ENCODE data around the gene ACRV1. TPM values are rescaled to one million over a fixed set of nuclear protein-coding genes. Genes with fewer than 3 reads are reported as not detected.

ACRV1 gene
- total and polyA plus RNA-seq, 2 of the 4 experiments (the other 2 are of a cell fraction), result not detected

DNA sequence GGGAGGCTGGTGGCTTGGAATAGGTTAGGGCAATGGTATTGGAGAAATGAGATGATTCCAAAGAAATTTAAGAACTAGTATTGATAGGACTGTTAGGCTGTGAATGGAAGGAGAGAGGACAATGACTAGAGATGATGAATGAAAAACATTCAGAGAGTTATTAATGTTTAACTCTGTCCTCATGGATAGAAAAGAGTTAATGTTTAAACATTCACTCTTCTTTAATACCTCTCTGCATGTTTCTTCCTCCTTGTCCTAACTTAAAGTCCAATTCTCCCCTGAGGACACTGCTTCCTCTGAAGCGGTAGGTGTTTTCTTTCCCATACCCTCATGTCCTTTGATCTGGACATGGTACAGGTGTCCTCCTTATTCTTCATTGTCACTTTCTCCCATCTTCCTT lies 42.3 kb downstream of the ACRV1 start:
- Histone ChIP-seq H3K56ac (ENCODE audit: extremely low read depth, insufficient read depth, low read length) (no peak overlapping the region), H2AK5ac (ENCODE audit: low read depth, low read length) (no peak overlapping the region), H2AK9ac (replicated peaks; ENCODE audit: low read depth, low read length, poor library complexity) (no peak overlapping the region), H3K27me3 (ENCODE audit: control insufficient read depth, insufficient read depth, low read length) (no peaks in the 10 kb centered on the region), H2AFZ (replicated peaks; ENCODE audit: low read length, poor library complexity) (no peak overlapping the region), H4K5ac (ENCODE audit: low read depth, low read length) (no peak overlapping the region), H4K91ac (ENCODE audit: insufficient read depth, low read depth, low read length) (no peak overlapping the region), H2BK15ac (ENCODE audit: low read depth, low read length) (no peak overlapping the region), H2BK5ac (ENCODE audit: low read depth, low read length, poor library complexity, severe bottlenecking) (no peak overlapping the region), H3K4me2 (ENCODE audit: low read depth, low read length) (no peak overlapping the region), H3K9ac (ENCODE audit: low read depth, low read length) (no peak overlapping the region), H3K9me3 (ENCODE audit: control insufficient read depth, insufficient read depth, low read length) (no peaks in the 10 kb centered on the region), H3K4ac (ENCODE audit: low read depth, low read length) (no peak overlapping the region), H3K4me1 (ENCODE audit: control insufficient read depth, insufficient read depth, low read length) (no peaks in the 10 kb centered on the region), H3K27ac (ENCODE audit: insufficient read depth, low read length) (no peak overlapping the region), H4K20me1 (ENCODE audit: insufficient read depth, low read length) (no peaks in the 10 kb centered on the region), H3K9me1 (ENCODE audit: insufficient read depth, low read length) (no peaks in the 10 kb centered on the region), H3K36me3 (ENCODE audit: control insufficient read depth, insufficient read depth, low read length) (peaks cover 16% of the 10 kb centered on the region), H3K79me1 (ENCODE audit: low read depth in 1 of 2, low read length in 2 of 2) (peaks cover 0 to 5% of the 10 kb centered on the region in 2 experiments; a peak in 3 of 4 replicates), H2BK20ac (ENCODE audit: low read depth, low read length) (no peak overlapping the region), H2BK120ac (ENCODE audit: low read depth, low read length) (no peak overlapping the region), H4K8ac (ENCODE audit: low read depth in 2 of 2, low read length in 2 of 2) (no peak overlapping the region), H3K4me3 (ENCODE audit: insufficient read depth, low read depth, low read length) (no peak overlapping the region), H3K18ac (ENCODE audit: low read depth, low read length) (no peak overlapping the region), H3K14ac (replicated peaks; ENCODE audit: low read depth, low read length) (no peak overlapping the region), H3K23ac (ENCODE audit: low read depth, low read length) (no peak overlapping the region)
- POLR2A ChIA-PET (ENCODE audit: unreplicated experiment), result no interaction called here
- BruUV-seq (replicated peaks), result no TSS peak
- in situ Hi-C loops (cut with MboI; ENCODE audit: low sequenced_read_pairs), result no loop called here
- intact Hi-C loops (cut with micrococcal nuclease), result no loop called here
- DNase-seq, result no peak
- WGBS, 2 experiments (ENCODE audit: extremely low coverage in 2 of 2, insufficient read length in 1 of 2), result 88% methylated on average over 1 of the region's 1 CpG; no CpG with 5 or more reads in 1 of the 2 experiments
- dilution Hi-C loops (cut with HindIII; ENCODE audit: low sequenced_read_pairs, unreplicated experiment), result no loop called here
- no peak for ATAC-seq (ENCODE audit: low read depth)
- CTCF ChIA-PET, result no interaction called here
- TF ChIP-seq MXI1 (IDR thresholded peaks at IDR 0.05; ENCODE audit: borderline replicate concordance, low read depth, low read length) (no peak), ELK1 (IDR thresholded peaks at IDR 0.05; ENCODE audit: borderline replicate concordance, low read depth, low read length) (no peak), CEBPB (IDR thresholded peaks at IDR 0.05; ENCODE audit: low read depth, low read length) (no peak), RCOR1 (IDR thresholded peaks at IDR 0.05; ENCODE audit: insufficient replicate concordance, low read length) (no peak), RAD21 (IDR thresholded peaks at IDR 0.05; ENCODE audit: low read length) (no peak)
